AG09309 (cell line): Measurements from ENCODE around the gene CPLANE2.

ENCODE experiments used
- DNase-seq: peaks from one replicate; pipeline ENCODE4 v3.0.0-alpha.2; 2010; ENCODE audit warnings: low read depth
- H3K4me3 ChIP-seq: 2 replicates; pipeline ENCODE4 v1.5.1; 2011; ENCODE audit warnings: mild to moderate bottlenecking, low read depth, low read length, moderate library complexity; ENCODE audit not compliant: control insufficient read depth
- CTCF ChIP-seq: IDR thresholded peaks from 2 replicates; pipeline ENCODE4 v1.5.1; 2011; ENCODE audit warnings: mild to moderate bottlenecking, low read depth, low read length, inconsistent platforms; ENCODE audit not compliant: insufficient read depth, control insufficient read depth; ENCODE audit errors: missing control alignments

The CPLANE2 gene

GRCh38 chr1:16204634-16205333 lies 32.2 kb downstream of the CPLANE2 start:
- no peak overlapping the region for H3K4me3 ChIP-seq
- no peak for DNase-seq
- TF ChIP-seq CTCF = peak; percentile 40

- TF ChIP-seq CTCF = no peak
- DNase-seq = no peak
- no peak overlapping the region for H3K4me3 ChIP-seq
These were observed 32.8 kb downstream of the CPLANE2 start for GRCh38 chr1:16204216-16204615.

- TF ChIP-seq CTCF = no peak
- no peak overlapping the region for H3K4me3 ChIP-seq
- DNase-seq = no peak
These were observed 33.4 kb downstream of the CPLANE2 start for GRCh38 chr1:16203550-16203949.

GRCh38 chr1:16202281-16203210 lies 34.4 kb downstream of the CPLANE2 start:
- no peak overlapping the region for H3K4me3 ChIP-seq
- no peak for DNase-seq
- no peak for TF ChIP-seq CTCF

- TF ChIP-seq CTCF = no peak
- DNase-seq = no peak
- H3K4me3 ChIP-seq = no peak overlapping the region
These were observed 37.3 kb downstream of the CPLANE2 start for GRCh38 chr1:16199700-16200099.

GRCh38 chr1:16199157-16199501 lies 37.9 kb downstream of the CPLANE2 start:
- no peak for DNase-seq
- TF ChIP-seq CTCF = no peak
- no peak overlapping the region for H3K4me3 ChIP-seq
